Panc1 (cell line): Measurements from ENCODE around the gene GALNTL6. TPM values are rescaled to one million over a fixed set of nuclear protein-coding genes. Genes with fewer than 3 reads are reported as not detected.

Experiments used
- ATAC-seq: fragments of 200-7000 bp; cut with Tn5 transposase; 2 replicates; pipeline ENCODE4 v1.9.1; 2020; ENCODE audit warnings: mild to moderate bottlenecking, moderate library complexity
- BruUV-seq: library from RNA; stranded (reverse); fragments of 400-500 nt; replicated peaks from 2 replicates; lab custom pipeline; 2021; lab: Mats Ljungman, UMichigan
- CTCF ChIA-PET: fragments of 300-600 bp; sonication (Branson Sonifier 250); formaldehyde crosslinking; loops from one replicate; lab custom pipeline; 2022; ENCODE audit warnings: antibody characterized with exemption; lab: Charles Lee
- POLR2A ChIA-PET: fragments of 300-600 bp; sonication (Branson Sonifier 250); formaldehyde crosslinking; loops from one replicate; lab custom pipeline; 2022; ENCODE audit warnings: antibody characterized with exemption; lab: Charles Lee
- DNase-seq: peaks from one replicate; pipeline ENCODE4 v3.0.0-alpha.2; 2010; ENCODE audit warnings: low read depth, low spot score
- H3K27ac ChIP-seq: 2 replicates; pipeline ENCODE4 v1.5.1; 2011; ENCODE audit warnings: mild to moderate bottlenecking, low read length, inconsistent platforms
- H3K27me3 ChIP-seq: fragments of 200-500 bp; sonication (Bioruptor generic); 2 replicates; pipeline ENCODE4 v1.6.0; 2014; ENCODE audit warnings: low read length, inconsistent platforms; ENCODE audit not compliant: control insufficient read depth, insufficient read depth
- H3K36me3 ChIP-seq: fragments of 200-500 bp; sonication (Bioruptor generic); 2 replicates; pipeline ENCODE4 v1.5.1; 2014; ENCODE audit warnings: inconsistent platforms, mild to moderate bottlenecking, low read length, moderate library complexity; ENCODE audit not compliant: control insufficient read depth, insufficient read depth
- H3K4me1 ChIP-seq: 2 replicates; pipeline ENCODE4 v1.5.1; 2011; ENCODE audit warnings: inconsistent platforms, mild to moderate bottlenecking, low read length, moderate library complexity; ENCODE audit not compliant: control insufficient read depth, insufficient read depth
- H3K4me3 ChIP-seq, 2 experiments: 2 replicates each; pipeline ENCODE4 v1.5.1; 2011 to 2012; ENCODE audit warnings: low read depth in 2 of 2, low read length in 2 of 2, mild to moderate bottlenecking in 2 of 2, inconsistent platforms in 1 of 2, moderate library complexity in 1 of 2
- H3K9me3 ChIP-seq: fragments of 200-500 bp; sonication (Bioruptor generic); 2 replicates; pipeline ENCODE4 v1.5.1; 2014; ENCODE audit warnings: low read depth, mild to moderate bottlenecking, inconsistent platforms, low read length, moderate library complexity; ENCODE audit not compliant: control insufficient read depth, insufficient read depth
- CTCF ChIP-seq: fragments of 450-650 bp; IDR thresholded peaks from 2 replicates; pipeline ENCODE4 v1.5.1; 2017; ENCODE audit warnings: mild to moderate bottlenecking
- POLR2AphosphoS5 ChIP-seq: IDR thresholded peaks from 2 replicates; pipeline ENCODE4 v1.6.1; 2012; ENCODE audit warnings: mild to moderate bottlenecking, low read depth, low read length, moderate library complexity
- SIN3A ChIP-seq: IDR thresholded peaks from 2 replicates; pipeline ENCODE4 v1.6.1; 2012; ENCODE audit warnings: low read depth, mild to moderate bottlenecking, low read length, moderate library complexity, borderline replicate concordance; ENCODE audit not compliant: insufficient read depth
- TCF7L2 ChIP-seq: IDR thresholded peaks from 2 replicates; pipeline ENCODE4 v1.6.1; 2011; ENCODE audit warnings: mild to moderate bottlenecking, low read depth, low read length, inconsistent platforms
- in situ Hi-C: cut with HindIII; loops from 2 replicates; pipeline ENCODE4 v1.10.0; 2016; ENCODE audit warnings: low sequenced_read_pairs, low pct_unique_long_range_greater_than_20kb
- intact Hi-C: fragments of 100-400 bp; cut with micrococcal nuclease; formaldehyde crosslinking; loops from one replicate; pipeline ENCODE4 v1.10.0; 2022; ENCODE audit not compliant: unreplicated experiment
- total RNA-seq: library from RNA; stranded (reverse); gene quantifications from one replicate; pipeline ENCODE4 v1.2.1, GENCODE V29; 2021; ENCODE audit not compliant: unreplicated experiment
- TF ChIP-seq, protein P1 (sequence below), 2 experiments: IDR thresholded peaks; 2 replicates each; pipeline ENCODE4 v1.6.1; 2011 to 2012; ENCODE audit warnings: low read depth in 2 of 2, control low read depth in 1 of 2, low read length in 1 of 2, mild to moderate bottlenecking in 1 of 2, moderate library complexity in 1 of 2; ENCODE audit not compliant: insufficient read depth in 1 of 2

Gene GALNTL6
- total RNA-seq, 1 experiment from 2014 or later = not detected

GRCh38 chr4:172946503-172946902, 1133.3 kb downstream of the GALNTL6 start:
- intact Hi-C loops (no loop called here), in situ Hi-C loops (no loop called here)
- POLR2A ChIA-PET = no interaction called here
- no peaks in the 10 kb centered on the region for H3K9me3 ChIP-seq
- H3K27me3 ChIP-seq = no peaks in the 10 kb centered on the region
- H3K4me3 ChIP-seq = no peak overlapping the region
- no peak for DNase-seq
- no peaks in the 10 kb centered on the region for H3K4me1 ChIP-seq
- no TSS peak for BruUV-seq
- H3K36me3 ChIP-seq = no peaks in the 10 kb centered on the region
- no peak for ATAC-seq
- TF ChIP-seq POLR2AphosphoS5 (no peak), SIN3A (no peak), CTCF (no peak), TCF7L2 (no peak)
- TF ChIP-seq, protein P1, sequence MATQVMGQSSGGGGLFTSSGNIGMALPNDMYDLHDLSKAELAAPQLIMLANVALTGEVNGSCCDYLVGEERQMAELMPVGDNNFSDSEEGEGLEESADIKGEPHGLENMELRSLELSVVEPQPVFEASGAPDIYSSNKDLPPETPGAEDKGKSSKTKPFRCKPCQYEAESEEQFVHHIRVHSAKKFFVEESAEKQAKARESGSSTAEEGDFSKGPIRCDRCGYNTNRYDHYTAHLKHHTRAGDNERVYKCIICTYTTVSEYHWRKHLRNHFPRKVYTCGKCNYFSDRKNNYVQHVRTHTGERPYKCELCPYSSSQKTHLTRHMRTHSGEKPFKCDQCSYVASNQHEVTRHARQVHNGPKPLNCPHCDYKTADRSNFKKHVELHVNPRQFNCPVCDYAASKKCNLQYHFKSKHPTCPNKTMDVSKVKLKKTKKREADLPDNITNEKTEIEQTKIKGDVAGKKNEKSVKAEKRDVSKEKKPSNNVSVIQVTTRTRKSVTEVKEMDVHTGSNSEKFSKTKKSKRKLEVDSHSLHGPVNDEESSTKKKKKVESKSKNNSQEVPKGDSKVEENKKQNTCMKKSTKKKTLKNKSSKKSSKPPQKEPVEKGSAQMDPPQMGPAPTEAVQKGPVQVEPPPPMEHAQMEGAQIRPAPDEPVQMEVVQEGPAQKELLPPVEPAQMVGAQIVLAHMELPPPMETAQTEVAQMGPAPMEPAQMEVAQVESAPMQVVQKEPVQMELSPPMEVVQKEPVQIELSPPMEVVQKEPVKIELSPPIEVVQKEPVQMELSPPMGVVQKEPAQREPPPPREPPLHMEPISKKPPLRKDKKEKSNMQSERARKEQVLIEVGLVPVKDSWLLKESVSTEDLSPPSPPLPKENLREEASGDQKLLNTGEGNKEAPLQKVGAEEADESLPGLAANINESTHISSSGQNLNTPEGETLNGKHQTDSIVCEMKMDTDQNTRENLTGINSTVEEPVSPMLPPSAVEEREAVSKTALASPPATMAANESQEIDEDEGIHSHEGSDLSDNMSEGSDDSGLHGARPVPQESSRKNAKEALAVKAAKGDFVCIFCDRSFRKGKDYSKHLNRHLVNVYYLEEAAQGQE (IDR thresholded peaks at IDR 0.05; ENCODE audit: insufficient read depth in 1 of 2, low read depth in 2 of 2, low read length in 1 of 2) = no peak
- no peak overlapping the region for H3K27ac ChIP-seq
- CTCF ChIA-PET = no interaction called here

GRCh38 chr4:172947594-172947993, 1134.4 kb downstream of the GALNTL6 start:
- POLR2A ChIA-PET = no interaction called here

More at GRCh38 chr4:172947594-172947993, 1134.4 kb downstream of the GALNTL6 start:
- Histone ChIP-seq H3K27me3 (no peaks in the 10 kb centered on the region), H3K27ac (no peak overlapping the region), H3K9me3 (no peaks in the 10 kb centered on the region), H3K4me1 (no peaks in the 10 kb centered on the region), H3K36me3 (no peaks in the 10 kb centered on the region), H3K4me3 (no peak overlapping the region)
- no TSS peak for BruUV-seq
- CTCF ChIA-PET = no interaction called here
- no peak for DNase-seq
- intact Hi-C loops = no loop called here
- TF ChIP-seq CTCF = no peak
- TF ChIP-seq TCF7L2 = no peak
- TF ChIP-seq POLR2AphosphoS5 = no peak
- TF ChIP-seq, protein P1 (IDR thresholded peaks at IDR 0.05; ENCODE audit: insufficient read depth in 1 of 2, low read depth in 2 of 2, low read length in 1 of 2) = no peak
- no peak for TF ChIP-seq SIN3A
- in situ Hi-C loops = no loop called here
- ATAC-seq = no peak
